HG03097 (cell line): ENCODE data around the gene PKD2.
"Not testable (repeated sequence)": the region's sequence is repeated elsewhere in the genome, so short reads cannot be mapped to it uniquely, and the experiment has no call there.

Source experiments
- ATAC-seq: cut with Tn5 transposase; IDR thresholded peaks from one replicate; pipeline ENCODE4 v1.9.1; 2021; ENCODE audit not compliant: unreplicated experiment, low FRiP score

PKD2 gene

GRCh38 chr4:88021824-88022223, 14.4 kb downstream of the PKD2 start:
- no peak for ATAC-seq

GRCh38 chr4:88022289-88022688, 14.9 kb downstream of the PKD2 start:
- no peak for ATAC-seq

- ATAC-seq = not testable (repeated sequence)
Measured at GRCh38 chr4:88025868-88026661, 18.6 kb downstream of the PKD2 start.

DNA sequence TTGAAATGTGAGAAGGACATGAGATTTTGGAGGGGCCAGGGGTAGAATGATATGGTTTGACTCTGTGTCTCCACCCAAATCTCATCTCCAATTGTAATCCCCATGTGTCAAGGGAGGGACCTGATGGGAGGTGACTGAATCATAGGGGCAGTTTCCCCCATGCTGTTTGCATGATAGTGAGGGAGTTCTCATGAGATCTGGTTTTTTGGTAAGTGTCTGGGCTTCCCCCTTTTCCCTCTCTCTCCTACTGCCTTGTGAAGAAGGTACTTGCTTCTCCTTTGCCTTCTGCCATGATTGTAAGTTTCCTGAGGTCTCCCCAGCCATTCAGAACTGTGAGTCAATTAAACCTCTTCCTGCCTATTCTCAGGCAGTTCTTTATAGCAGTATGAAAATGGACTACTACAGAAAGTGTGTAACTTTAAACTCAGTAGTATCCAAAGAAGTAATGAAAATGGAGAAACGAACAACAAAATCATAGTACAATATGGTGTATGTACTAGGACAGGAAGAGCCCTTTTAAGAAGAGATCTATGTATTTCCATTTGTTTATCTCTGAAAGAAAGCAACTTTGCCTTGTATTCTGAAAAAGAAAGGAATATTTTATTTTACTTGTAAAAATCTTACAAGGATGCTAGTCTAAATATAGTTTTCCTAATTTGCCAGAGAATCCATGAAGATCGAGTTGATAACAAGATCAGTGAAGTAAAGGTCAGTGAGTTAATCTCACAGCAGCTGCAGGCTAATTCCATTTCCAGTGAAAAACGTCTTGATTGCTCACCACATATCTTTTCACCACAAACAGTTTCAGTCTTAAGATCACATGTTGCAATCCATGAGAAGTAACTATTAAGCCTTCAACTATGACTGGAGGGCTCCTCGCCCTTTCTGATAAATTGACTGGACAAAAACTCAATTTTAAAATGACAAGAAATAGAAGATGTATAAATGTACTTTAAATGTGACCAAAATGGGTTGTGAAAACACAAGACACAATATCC, 20.5 kb downstream of the PKD2 start:
- ATAC-seq = no peak

DNA sequence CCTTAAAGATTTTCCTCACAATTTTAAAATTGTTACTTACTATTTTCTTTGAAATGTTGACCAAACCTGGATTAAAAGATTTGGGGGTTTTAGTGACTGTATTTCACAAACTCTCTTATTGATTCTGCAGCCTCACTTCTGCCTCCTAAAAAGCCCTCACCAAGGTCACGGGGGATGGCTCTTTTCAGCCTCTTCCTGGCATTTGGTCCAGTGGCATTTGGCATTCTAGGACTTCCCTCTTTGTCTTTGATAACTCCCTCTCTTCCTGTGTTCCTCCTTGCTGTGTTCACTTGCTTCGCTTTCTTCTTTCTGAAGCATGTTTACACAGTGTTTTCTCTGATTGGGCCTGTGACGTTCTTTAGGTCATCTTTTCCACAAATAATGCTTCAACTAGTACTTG, 21.5 kb downstream of the PKD2 start:
- no peak for ATAC-seq

DNA sequence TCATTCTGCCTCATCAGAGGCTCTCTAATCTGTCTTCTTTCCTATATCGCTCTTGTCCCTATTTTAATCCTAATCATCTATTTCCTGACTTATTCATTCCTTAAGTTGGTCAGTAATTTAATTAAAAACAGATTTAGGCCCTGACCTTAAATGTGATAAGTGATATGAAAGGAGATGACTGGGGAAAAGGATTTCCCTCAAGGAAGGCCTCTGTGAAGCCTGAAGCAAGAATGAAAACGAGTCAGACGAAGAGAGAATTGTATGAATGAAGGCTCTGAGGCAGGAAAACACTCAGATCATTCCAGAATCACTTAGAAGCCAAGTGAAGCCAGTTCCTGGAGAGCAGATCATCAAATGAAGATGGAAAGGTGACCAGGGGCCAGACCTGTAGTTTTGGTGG, 22.1 kb downstream of the PKD2 start:
- no peak for ATAC-seq

- no peak for ATAC-seq
Measured at GRCh38 chr4:88030565-88031310, 23.3 kb downstream of the PKD2 start.

DNA sequence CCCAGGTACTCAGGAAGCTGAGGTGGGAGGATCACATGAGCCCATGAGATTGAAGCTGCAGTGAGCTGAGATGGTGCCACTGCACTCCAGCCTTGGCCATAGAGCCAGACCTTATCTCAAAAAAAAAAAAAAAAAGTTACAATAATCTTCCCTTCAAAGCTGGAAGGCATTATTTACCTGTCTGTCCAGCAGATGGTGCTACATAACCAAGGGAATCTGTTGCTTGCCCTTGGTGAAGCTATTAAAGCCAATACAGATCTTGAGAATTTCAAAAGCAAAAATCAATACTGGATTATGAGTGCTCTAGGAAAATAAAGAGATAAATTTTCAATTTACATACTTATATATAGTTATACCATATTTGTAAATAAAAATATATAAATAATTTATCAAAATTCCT, 25.9 kb downstream of the PKD2 start:
- no peak for ATAC-seq

- no peak for ATAC-seq
Measured at GRCh38 chr4:88035292-88035691, 27.9 kb downstream of the PKD2 start.

DNA sequence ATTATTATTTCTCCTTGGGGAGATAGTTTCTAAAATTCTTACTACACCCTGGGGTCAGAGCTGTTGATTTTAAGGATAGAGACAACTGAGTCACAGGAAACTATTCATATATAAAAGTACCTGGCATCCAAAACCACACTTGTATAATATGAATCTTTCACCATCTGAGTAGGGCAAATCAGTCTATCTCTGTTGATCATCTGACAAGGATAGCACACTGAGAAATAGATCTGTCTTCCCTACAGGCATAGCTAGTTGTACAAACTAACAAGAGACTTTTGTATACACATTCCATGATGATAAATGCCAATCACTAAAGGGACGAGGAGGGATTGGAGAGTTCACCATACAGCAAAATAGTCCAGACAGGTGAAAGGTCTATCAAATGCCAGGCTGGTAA, 30.0 kb downstream of the PKD2 start:
- ATAC-seq = no peak

DNA sequence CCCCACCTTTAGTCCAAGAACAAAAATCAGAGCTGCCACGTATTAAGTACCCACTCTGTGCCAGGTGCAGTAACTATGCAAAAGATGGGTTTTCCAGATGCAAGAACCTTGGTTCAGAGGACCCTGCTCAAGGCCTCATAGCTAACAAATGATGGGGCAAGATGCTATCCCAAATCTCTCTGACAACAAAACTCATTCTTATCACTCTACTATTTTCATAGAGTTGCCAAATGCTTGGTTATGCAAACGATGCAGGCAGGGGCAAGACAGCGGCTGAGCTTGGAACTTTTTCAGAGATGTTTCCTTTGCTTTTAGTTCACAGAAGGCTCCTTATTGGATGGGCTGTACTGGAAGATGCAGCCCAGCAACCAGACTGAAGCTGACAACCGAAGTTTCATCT, 30.5 kb downstream of the PKD2 start:
- no peak for ATAC-seq

GRCh38 chr4:88040707-88041106, 33.3 kb downstream of the PKD2 start:
- no peak for ATAC-seq

- ATAC-seq = no peak
Measured at GRCh38 chr4:88041626-88042025, 34.2 kb downstream of the PKD2 start.

DNA sequence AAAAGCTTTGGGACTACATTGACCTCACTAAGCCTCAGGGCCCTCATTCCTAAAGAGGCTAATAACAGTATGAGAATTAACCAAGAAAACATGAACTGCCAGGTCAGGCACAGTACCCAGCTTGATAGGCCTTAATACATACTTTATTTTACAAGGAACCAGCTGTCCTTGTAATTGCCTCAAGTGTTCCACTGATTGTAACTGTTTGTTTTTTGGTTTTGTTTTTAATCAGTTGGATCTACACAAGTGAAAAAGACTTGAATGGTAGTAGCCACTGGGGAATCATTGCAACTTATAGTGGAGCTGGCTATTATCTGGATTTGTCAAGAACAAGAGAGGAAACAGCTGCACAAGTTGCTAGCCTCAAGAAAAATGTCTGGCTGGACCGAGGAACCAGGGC, 35.6 kb downstream of the PKD2 start:
- ATAC-seq = no peak

DNA sequence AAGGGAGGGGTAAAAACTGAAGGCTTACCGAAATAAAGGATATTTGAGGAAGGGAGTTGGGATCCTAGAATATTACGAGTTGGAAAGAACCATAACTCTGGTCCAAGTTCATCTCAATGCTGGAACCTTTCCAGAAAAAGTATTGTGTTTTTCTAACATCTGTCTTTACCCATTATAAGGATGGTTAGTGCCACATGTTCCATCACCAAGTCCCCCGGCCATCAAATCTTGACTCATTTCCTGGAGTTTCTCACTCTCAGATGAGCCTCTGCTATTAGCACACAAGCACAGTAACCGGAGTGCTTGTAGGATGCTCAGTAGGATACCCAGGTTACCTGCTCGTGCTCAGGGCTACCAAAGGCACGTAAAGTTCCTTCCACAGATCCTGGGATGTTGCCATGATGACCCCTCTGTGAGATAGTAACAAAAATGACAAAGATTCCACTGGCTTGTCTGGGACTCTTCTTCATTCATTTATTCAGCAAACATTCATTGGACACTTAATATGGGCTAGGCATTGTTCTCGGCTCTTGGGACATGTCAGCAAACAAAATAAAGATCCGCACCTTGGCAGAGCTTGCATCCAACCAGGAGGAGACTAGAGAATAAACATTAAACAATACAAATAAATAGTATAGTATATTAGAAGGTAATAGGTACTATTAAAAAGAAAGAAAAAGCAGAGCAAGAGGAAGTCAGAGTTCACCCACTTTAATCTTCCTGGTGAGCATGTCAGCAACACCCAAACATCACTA, 36.3 kb downstream of the PKD2 start:
- no peak for ATAC-seq

DNA sequence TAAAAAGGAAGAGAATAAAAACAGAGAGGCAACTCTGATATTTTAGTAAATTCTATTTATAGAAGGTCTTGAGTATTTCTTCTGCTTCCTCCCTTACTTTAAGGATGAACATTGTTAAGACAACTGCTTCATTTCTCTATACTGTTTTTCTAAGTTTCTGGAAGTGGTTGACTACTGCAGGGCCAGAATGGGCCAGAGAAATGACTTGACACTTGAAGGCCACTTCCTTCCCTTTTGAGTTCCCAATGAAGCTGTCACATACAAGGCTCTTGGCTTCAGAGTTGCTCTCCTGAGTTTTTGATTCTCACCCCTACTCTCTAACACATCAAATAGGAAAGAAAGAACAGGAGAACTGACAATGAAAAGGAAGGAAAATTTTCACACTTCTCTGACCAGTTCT, 37.6 kb downstream of the PKD2 start:
- no peak for ATAC-seq

GRCh38 chr4:88054229-88054628, 46.8 kb downstream of the PKD2 start:
- no peak for ATAC-seq

DNA sequence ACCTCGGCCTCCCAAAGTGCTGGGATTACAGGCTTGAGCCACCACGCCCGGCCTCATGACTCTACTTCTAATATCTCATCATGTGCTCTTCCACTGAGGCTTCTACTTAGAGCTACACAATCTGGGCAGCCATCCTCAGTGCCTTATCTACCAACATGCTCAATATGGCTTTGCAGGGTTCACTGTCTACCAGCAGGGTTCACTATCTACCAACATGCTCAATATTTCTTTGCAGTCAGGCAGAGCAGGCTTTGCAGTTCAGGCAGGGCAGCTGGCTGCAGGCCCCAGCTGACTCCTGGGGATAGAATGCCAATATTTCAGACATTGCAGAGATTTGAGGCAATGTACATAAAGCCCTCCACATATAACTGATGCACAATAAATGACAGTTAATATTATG, 47.5 kb downstream of the PKD2 start:
- ATAC-seq = no peak

DNA sequence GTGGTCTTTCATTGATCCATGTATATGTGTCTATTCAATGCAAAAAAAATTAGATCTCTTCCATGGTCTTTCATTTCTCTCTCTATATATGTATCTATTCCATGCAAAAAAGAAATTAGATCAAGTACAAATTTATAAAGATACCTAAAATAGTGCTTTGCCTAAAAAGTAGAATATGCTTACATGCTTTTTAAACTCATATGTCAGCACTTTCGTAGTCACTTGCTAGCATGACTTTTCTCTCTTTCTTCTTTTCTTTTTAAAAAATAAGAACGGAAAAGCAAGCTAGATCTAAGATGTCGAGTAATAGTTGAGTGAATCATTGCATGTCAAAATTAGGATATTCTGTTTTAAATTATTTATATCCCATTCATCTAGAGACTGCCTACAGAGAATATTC, 50.9 kb downstream of the PKD2 start:
- ATAC-seq = no peak

- no peak for ATAC-seq
Measured at GRCh38 chr4:88059766-88060165, 52.3 kb downstream of the PKD2 start.
